HL-60 (cell line): ENCODE data around the gene FGGY.

ENCODE experiments used
- DNase-seq, 2 experiments: peaks; one replicate each; pipeline ENCODE4 v3.0.0-alpha.2; 2010 to 2020; ENCODE audit warnings: low read depth in 1 of 2, low spot score in 1 of 2
- H3K27ac ChIP-seq: fragments of 250-450 bp; sonication (Bioruptor Pico); replicated peaks from 2 replicates; pipeline ENCODE4 v1.5.1; 2020; ENCODE audit warnings: mild to moderate bottlenecking, moderate library complexity
- H3K27me3 ChIP-seq: fragments of 250-450 bp; sonication (Bioruptor Pico); 2 replicates; pipeline ENCODE4 v1.5.1; 2021; ENCODE audit warnings: mild to moderate bottlenecking, moderate library complexity; ENCODE audit not compliant: insufficient read depth, poor library complexity, severe bottlenecking
- H3K4me3 ChIP-seq: replicated peaks from 2 replicates; pipeline ENCODE4 v1.5.1; 2011; ENCODE audit warnings: mild to moderate bottlenecking, control low read depth, low read length; ENCODE audit not compliant: insufficient read depth
- GABPA ChIP-seq: IDR thresholded peaks from 2 replicates; pipeline ENCODE4 v1.6.1; 2012; ENCODE audit warnings: low read depth
- POLR2AphosphoS5 ChIP-seq: IDR thresholded peaks from 2 replicates; pipeline ENCODE4 v1.6.1; 2012; ENCODE audit warnings: low read depth
- REST ChIP-seq: IDR thresholded peaks from 2 replicates; pipeline ENCODE4 v1.6.1; 2012; ENCODE audit warnings: low read depth; ENCODE audit not compliant: insufficient replicate concordance
- SPI1 ChIP-seq: IDR thresholded peaks from 2 replicates; pipeline ENCODE4 v1.6.1; 2012; ENCODE audit warnings: low read depth, mild to moderate bottlenecking, borderline replicate concordance
- TF ChIP-seq, protein P1 (sequence below): IDR thresholded peaks from one replicate; pipeline ENCODE4 v1.5.1; 2011; ENCODE audit warnings: low read length, control low read depth, inconsistent platforms; ENCODE audit not compliant: insufficient read depth

Gene FGGY

GRCh38 chr1:59686574-59686973 is 389.7 kb downstream of the FGGY start:
- no peak overlapping the region for H3K4me3 ChIP-seq
- TF ChIP-seq GABPA (no peak), REST (no peak), SPI1 (no peak), POLR2AphosphoS5 (no peak)
- TF ChIP-seq, protein P1, sequence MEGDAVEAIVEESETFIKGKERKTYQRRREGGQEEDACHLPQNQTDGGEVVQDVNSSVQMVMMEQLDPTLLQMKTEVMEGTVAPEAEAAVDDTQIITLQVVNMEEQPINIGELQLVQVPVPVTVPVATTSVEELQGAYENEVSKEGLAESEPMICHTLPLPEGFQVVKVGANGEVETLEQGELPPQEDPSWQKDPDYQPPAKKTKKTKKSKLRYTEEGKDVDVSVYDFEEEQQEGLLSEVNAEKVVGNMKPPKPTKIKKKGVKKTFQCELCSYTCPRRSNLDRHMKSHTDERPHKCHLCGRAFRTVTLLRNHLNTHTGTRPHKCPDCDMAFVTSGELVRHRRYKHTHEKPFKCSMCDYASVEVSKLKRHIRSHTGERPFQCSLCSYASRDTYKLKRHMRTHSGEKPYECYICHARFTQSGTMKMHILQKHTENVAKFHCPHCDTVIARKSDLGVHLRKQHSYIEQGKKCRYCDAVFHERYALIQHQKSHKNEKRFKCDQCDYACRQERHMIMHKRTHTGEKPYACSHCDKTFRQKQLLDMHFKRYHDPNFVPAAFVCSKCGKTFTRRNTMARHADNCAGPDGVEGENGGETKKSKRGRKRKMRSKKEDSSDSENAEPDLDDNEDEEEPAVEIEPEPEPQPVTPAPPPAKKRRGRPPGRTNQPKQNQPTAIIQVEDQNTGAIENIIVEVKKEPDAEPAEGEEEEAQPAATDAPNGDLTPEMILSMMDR, result no peak
- no peak for DNase-seq
- no peaks in the 10 kb centered on the region for H3K27me3 ChIP-seq
- no peak overlapping the region for H3K27ac ChIP-seq

DNA sequence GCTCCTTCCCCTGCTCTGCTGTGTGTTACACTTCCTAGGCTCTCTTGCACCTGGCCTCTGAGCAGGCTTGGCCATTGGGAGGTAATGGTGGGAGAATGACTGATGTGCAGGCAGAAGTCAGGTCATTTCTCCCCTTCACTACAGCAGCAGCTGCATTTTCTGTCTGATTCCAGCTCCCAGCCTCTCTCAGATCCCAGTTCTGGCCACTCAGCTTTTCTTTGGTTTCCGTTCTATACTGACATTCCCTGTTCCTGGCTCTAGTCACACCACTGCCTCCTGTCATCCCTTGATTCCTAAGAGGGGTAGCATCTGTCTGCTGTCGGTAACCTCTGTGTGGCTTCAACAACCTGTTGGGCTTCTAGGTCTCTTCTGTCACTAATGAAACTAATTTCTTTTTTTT is 390.2 kb downstream of the FGGY start:
- H3K27ac ChIP-seq, result no peak overlapping the region
- no peaks in the 10 kb centered on the region for H3K27me3 ChIP-seq
- no peak for DNase-seq
- no peak overlapping the region for H3K4me3 ChIP-seq
- TF ChIP-seq POLR2AphosphoS5 (no peak), SPI1 (no peak), GABPA (no peak), REST (no peak)
- TF ChIP-seq, protein P1, result no peak

DNA sequence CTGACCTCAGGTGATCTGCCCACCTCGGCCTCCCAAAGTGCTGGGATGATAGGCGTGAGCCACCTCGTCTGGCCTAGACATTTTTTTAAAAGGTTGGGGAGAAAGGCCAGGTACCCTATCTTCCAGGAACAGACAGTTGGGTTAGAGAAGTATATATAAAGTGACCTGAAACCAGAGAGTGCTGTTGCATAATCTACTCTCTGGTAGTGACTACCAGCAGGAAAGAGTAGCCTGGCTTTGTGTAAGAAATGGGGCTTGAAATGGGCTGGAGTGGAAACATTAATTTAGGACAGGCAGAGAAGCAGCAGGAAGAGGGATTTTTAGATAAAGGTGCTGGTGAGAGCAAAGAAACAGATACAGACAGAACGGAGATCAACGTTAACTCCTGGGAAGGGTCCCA is 392.1 kb downstream of the FGGY start:
- DNase-seq, result peak; percentile 41 to 66

More for the DNA sequence above, 392.1 kb downstream of the FGGY start:
- TF ChIP-seq REST (no peak), POLR2AphosphoS5 (no peak), GABPA (no peak), SPI1 (no peak)
- TF ChIP-seq, protein P1, result no peak
- H3K27ac ChIP-seq, result peak overlapping the region; percentile 31; the same call in 1 of the 2 replicates
- H3K27me3 ChIP-seq, result no peaks in the 10 kb centered on the region
- H3K4me3 ChIP-seq, result no peak overlapping the region
